NCI-H1694 treated with DMSO at 0.1 percent for 48 hours (cell line): ENCODE results near the gene PGBD2.
"Not testable (repeated sequence)": the region's sequence is repeated elsewhere in the genome, so short reads cannot be mapped to it uniquely, and the experiment has no call there.

Source experiments
- DNase-seq: peaks from one replicate; lab custom pipeline; 2025; lab: John Stamatoyannopoulos, UW

PGBD2 gene

GRCh38 chr1:248927283-248927682 is 21.2 kb downstream of the PGBD2 start:
- not testable (repeated sequence) for DNase-seq

- not testable (repeated sequence) for DNase-seq
Measured at GRCh38 chr1:248928122-248928521, 22.1 kb downstream of the PGBD2 start.

- not testable (repeated sequence) for DNase-seq
Measured at GRCh38 chr1:248930037-248930436, 24.0 kb downstream of the PGBD2 start.

GRCh38 chr1:248938173-248938809 is 32.3 kb downstream of the PGBD2 start:
- not testable (repeated sequence) for DNase-seq

GRCh38 chr1:248944134-248944999 is 38.3 kb downstream of the PGBD2 start:
- not testable (repeated sequence) for DNase-seq

- not testable (repeated sequence) for DNase-seq
Measured at GRCh38 chr1:248945000-248945423, 39.0 kb downstream of the PGBD2 start.

GRCh38 chr1:248945453-248945852 is 39.4 kb downstream of the PGBD2 start:
- DNase-seq = not testable (repeated sequence)

GRCh38 chr1:248945856-248946416 is 39.9 kb downstream of the PGBD2 start:
- DNase-seq = not testable (repeated sequence)
